ENCODE results near the gene NCOR2. TPM values are rescaled to one million over a fixed set of nuclear protein-coding genes. Genes with fewer than 3 reads are reported as not detected.
"Not testable (repeated sequence)": the region's sequence is repeated elsewhere in the genome, so short reads cannot be mapped to it uniquely, and the experiment has no call there.

NCOR2 gene
- polyA plus RNA-seq, 1 donor: 105 TPM

DNA sequence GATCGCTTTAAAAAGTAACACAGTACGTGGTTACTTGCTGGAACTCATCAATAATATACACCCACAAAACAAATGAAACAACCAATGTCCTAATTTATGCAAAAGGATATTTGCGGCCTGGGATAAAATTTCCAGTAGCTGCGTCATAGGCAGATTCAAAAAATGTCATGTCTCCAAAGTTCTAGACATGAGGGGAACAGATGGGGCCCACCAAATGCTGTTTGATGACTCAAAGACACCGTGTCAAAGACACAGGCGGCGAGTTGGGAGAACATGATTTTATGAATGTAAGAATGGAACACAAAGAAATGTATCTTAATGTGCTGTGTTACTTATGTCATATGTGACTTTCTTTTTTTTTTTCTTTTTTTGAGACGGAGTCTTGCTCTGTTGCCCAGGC lies 34.3 kb upstream of the NCOR2 start:
- DNase-seq (ENCODE audit: low read depth): no peak

DNA sequence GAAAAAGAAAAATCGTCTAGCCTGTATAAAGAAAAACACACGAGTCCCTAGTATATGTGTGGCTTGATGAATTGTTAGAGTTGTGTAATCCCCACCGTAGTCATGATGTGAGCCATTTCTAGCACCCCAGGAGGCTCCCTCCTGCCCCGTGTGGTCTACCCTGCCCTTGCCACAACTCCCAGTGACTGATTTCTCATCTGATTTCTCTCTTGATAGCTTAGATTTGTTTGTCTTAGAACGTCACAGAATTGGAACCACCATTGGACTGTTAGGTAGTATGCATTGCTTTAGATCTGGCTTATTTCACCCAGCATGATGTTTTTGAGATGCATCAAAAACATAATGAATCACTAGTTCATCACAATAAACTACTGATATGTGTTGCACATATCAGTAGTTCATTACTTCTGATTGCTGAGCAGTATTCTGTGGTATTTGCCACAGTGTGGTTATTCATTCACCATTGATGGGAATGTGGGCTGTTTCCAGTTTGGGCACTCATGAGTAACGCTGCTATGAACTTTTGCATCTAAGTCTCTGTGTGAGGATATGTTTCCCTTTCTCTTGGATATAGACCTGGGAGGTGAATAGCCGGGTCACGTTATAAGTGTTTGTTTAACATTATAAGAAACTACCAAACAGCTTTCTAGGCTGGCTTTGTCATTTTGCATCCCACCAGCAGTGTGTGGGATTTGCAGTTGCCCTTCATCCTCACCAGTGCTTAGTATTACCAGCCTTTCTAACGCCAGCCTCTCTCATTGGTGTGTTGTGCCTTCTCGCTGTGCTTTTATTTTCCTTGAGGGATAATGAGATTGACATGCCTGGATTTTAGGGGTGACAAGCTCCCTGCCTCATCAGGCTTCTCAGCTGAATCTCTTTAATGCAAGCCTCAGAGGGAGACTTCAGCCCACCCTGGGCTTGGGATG lies 31.9 kb upstream of the NCOR2 start:
- DNase-seq (ENCODE audit: low read depth): no peak

DNA sequence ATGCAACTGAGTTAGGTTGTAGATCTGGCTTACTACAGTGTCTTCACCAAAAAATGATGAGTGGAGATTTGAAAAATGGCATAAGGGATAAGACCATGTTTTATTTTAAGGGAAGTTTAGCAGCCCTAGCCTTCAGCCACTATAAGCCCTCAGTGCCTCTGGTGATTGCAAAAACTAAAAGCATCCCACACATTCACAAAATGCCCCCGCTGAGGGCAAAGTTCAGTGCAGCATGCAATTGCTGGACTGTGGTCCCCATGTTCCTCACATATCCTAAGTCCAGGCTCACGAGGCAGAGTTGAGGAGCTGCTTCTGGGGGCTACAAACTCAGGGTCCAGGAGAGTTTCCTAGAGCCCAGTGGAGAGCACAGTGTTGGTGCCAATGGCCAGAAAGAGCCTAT lies 29.6 kb upstream of the NCOR2 start:
- no peak for DNase-seq (ENCODE audit: low read depth)

DNA sequence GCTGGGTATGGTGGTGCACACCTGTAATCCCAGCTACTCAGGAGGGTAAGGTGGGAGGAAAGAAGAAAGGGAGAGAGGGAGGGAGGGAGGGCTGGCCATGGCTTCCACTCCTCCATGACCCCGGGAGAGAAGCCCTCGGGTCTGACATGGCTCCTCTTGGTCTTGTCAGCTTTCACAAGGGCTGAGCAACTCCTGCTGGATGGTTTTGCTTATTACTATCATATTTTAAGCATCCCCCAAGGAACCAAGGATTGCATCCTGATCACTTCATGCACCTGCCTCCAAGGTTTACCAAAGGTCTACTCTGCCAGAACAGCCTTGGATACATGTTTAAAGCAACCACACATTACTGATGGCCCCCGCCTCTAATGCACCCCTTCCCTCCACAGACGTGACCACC lies 28.0 kb upstream of the NCOR2 start:
- DNase-seq (ENCODE audit: low read depth): no peak

DNA sequence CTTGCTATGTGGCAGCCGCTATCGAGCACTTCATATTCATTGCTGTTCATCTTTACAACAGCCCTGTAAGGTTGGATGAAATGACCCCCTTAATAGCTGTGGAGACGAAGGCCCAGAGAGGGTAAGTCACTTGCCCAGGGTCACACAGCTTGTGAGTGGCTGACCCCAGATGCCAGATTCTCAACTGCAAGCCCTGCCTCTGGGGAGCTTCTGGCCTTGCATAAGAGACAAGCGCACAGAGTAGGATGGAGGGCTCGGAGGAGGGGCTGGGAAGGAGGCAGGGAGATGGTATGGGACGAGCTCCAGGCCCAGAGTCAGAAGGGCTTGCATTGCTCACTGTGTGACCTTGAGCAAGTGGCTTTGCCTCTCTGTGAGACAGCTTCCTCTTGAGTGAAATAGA lies 27.4 kb upstream of the NCOR2 start:
- DNase-seq (ENCODE audit: low read depth): no peak

DNA sequence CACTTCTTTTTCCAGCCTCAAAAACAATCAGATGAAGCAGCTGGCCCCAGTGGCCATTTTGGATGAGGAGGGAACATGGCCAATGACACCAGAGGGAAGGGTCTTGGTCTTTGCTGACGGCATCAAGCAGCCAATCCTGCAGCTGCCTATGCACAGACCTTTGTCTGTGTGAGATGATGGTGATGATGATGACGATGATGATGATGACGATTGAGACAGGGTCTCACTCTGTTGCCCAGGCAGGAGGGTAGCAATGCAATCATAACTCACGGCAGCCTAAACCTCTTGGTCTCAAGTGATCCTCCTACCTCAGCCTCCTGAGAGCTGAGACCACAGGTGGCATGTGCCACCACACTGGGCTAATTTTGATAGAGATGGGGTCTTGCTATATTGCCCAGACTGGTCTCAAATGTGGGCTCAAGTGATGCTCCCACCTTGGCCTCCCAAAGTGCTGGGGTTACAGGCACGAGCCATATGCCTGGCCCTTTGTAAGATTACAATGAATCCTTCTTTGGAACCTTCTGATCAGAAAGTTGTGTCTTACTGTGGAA lies 26.5 kb upstream of the NCOR2 start:
- DNase-seq (ENCODE audit: low read depth): no peak

DNA sequence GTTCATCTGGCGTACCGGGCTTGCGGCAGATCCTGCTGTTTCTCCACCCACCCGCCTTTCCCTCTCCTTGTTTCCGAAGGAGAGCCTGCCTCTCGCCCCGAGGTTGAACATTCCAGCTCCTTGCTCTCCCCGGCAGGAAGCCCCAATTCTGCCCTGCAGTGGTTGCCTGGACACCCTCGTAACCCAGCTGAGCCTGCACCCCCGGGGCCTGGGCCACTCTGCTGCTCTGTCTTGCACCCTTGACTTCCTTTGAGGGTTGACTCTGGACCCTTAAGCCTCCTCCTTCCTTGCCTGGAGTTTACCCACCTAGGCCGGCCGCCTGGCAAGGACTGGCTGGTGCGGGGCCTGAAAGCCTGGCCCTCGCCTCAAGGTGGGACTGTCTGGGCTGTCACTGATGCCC lies 25.8 kb upstream of the NCOR2 start:
- no peak for DNase-seq (ENCODE audit: low read depth)

DNA sequence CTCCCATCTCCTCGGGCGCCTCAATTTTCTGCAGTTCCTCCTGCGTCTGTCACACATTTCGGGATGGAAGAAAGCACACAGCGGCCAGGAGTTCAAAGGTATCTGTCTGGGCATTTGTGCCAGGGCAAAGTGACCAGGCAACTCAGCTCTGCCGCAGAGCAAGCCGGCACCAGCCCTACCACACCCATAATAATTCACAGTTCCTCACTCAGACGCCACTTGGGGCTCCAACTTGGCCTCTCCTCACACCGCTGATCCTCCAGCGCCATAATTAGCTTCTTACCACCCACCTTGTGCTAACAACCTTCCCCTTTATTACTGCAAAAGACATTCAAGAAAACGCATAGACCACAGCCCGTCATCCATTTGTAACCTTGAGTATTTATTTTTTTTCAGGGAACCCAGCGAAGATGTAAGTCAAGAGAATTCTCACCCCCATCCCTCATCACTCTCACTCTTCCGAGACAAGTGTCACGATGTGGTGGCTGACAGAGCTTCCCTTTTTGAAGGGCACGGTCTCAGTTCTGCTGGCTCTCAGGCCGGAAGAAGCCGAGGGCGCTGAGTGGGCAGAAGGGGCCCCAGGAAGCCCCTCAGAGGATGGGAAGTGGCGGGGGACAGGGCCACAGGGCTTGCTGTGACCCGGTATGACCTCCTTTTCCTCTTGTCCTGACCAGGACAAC lies 25.2 kb upstream of the NCOR2 start:
- no peak for DNase-seq (ENCODE audit: low read depth)

DNA sequence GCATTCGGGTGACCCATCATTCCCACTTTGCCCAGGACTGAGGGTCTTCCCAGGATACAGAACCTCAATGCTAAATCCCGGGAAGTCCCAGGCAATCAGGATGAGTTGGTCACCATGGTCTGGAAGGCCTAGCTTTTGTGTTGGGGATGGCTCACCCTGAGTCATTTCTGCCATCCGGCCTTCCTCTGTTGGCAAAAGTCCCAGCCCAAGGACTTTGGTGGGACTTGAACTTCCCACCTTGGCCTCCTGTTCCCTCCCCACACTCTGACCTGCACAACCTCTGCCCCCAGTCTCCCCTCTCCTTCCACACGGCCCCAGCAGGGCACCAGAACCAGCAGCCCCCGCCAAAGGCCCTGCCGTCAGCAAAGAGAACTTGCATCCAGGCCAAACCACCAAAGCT lies 24.6 kb upstream of the NCOR2 start:
- no peak for DNase-seq (ENCODE audit: low read depth)

DNA sequence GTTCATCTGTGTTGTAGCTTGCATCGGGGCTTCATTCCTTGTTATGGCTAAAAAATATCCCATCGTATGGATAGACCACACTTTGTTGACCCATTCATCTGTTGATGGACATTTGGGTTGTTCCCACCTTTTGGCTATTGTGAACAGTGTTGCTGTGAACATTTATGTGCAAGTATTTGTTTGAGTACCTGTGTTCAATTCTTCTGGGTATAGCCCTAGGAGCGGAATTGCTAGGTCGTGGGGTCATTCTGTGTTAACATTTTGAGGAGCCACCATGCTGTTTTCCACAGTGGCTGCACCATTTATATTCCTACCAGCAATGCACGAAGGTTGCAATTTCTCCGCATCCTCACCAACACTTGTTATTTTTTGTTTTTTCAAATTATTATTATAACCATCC lies 23.0 kb upstream of the NCOR2 start:
- DNase-seq (ENCODE audit: low read depth): no peak

DNA sequence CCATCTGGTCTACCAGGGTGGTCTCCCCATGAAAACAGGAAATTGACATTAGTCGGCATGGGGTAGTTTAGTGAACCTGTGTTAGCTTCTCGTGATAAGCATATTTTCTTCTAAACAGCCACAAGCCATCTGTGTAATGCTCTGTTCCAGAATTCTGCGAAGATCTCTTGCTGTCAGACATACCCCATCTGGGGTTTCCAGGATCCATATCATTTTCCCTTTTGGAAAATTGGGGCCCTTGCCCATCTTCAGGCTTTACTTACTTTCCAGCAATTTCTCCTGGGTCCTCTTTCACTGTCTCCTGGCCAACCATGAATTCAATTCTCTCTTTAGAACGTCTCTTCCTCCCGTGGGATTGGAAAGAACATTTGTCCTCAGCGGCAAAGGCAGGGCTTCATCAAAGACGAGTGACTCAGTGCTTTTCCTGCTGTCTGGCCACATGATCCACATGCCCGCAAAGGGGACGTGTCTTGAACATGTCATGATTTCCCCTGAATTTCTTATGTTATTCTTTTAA lies 21.4 kb upstream of the NCOR2 start:
- DNase-seq (ENCODE audit: low read depth): no peak

DNA sequence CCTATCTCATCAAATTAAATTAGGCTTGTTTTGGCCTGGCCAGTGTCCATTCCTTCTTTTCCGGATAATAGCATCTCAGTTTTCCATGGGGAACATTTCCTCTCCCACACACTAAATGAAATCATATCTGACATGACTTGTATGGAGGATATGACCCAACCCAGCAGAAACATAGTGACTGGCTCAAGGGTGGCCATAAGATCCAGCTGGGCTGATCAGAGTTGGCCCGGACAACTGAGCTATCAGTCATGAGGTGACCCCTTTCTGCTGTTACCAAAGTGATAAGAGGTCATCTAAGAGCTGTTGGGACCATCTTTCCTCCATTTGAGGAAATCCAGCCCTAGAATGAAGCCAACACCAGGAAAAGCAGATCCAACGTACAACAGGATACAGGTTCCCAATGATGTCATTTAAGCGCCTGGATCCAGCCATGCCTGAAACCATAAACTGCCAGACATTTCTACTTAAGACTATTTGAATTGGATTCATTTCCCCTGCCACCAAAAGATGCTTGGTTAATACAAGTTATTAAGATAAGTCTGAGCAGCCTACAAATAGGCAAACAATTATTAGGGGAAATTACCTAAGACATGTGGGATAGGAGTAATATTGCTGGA lies 20.7 kb upstream of the NCOR2 start:
- DNase-seq (ENCODE audit: low read depth): no peak

DNA sequence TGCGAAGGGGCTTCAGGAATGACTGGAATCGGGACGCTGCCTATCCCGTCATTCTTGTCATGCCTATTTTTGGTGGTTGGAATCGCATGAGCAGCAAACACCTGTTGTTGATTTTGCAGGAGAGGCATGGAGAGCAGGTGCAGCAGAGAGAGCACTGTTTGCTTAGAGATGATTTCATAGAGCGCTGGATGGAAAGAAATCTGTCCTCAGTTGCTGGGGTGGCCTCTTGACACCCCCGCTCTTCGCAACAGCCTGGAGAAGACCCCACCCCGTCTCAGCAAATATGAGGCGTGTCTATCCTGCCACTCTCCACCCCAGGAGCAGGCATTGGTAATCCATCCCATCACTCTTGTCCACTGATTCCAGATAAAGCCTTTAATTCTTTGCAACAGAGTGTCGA lies 19.3 kb upstream of the NCOR2 start:
- DNase-seq (ENCODE audit: low read depth): no peak

DNA sequence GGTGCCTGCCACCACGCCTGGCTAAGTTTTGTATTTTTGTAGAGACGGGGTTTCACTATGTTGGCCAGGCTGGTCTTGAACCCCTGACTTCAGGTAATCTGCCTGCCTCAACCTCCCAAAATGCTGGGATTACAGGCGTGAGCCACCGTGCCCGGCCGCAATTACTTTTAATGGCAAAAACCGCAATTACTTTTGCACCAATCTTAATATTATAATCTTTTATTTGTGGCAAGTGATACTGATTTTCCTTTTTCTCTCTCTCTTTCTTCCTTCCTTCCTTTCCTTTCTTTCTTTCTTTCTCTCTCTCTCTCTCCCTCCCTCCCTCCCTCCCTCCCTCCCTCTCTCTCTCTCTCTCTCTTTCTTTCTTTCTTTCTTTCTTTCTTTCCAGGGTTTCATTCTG lies 17.1 kb upstream of the NCOR2 start:
- DNase-seq (ENCODE audit: low read depth): not testable (repeated sequence)

DNA sequence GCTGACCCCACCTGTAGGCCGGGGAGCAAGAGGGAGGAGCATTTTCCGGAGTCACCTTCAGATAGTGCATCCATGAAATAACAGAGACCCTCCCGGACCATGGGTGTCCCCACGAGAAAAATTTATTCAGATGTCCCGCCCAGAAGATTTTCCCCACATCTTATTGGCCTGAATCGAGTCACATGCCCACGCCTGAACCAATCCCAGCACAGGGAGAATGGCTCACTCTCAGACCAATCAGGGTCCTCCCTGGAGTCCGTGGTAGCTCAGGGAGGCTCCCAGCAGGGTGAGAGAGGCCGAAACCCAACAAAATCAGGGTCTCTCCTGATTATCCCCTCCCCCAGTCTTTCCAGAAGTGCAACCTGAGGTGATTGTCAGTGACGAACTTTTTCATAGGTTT lies 16.4 kb upstream of the NCOR2 start:
- DNase-seq (ENCODE audit: low read depth): no peak

DNA sequence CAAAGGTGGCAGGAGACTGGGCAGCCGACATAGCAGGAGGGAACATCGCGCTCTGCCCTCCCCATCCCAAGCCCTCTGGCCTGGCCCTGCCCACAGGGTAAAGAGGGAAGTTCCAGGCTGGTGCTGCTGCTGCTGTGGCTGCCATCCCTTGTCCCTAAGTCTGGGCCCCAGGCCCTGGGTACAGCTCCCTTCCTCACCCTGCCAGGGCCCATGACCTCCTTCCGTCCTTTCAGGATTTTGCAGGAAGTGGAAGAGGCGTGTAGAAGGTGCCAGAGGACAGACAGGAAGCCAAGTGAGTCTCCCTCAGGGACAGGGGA lies 14.7 kb upstream of the NCOR2 start:
- no peak for DNase-seq (ENCODE audit: low read depth)

DNA sequence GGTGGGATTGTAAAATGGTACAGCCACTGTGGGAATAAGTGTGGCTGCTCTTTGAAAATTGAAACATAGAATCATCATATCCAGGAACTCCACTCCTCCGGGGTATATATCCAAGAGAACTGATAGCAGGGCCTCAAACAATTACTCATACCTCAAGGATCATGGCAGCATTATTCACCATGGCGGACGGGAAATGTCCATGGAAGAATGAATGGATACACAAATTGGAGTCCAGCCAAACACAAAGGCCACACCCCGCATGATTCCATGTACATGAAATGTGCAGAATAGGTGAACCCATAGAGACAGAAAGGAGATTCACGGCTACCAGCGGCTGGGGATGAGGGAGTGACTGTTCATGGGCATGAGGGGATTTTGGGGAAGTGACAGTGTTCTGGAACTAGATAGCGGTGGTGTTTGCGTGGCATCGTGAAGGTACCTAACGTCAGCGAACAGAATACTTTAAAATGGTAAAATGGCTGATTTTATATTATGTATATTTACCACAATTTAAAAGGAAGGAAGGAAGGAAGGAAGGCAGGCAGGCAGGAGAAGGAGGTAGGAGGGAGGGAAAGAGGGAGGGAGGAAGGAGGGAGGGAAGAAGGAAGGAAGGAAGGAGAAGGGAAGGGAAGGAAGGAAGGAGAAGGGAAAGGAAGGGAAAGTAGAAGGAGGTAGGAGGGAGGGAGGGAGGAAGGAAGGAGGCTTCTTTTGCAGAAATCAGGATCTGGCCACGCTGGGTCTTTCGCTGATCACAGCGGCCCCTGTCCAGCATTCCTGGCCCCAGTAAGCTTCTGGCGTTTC lies 14.1 kb upstream of the NCOR2 start:
- DNase-seq (ENCODE audit: low read depth): no peak

DNA sequence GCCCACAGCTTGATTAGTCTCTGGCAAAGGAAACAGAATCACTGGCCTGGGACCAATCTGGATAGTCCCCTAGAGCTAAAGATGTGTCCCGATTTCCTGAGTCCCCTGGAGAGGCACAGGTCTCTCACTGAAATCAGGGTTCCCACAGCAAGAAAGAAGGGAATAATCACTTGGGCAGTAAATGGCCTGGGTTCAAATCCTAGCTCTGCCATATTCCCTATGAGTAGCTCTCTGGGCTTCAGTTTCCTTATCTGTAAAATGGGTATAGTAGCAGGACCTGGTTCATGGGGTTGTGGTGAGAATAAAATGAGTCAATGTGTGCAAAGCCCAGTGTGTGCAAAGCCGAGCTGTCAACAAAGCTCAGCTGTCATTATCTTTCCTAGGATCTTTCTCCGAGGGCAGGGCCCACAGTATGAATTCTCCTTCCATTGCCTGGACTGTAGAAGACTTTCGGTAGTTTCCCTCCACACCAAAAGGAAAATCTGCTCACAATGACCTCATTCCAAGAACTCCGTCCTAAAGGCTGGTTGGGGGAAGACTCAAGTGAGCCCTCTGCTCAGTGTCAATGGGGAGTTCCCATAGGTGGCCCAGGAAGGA lies 12.6 kb upstream of the NCOR2 start:
- no peak for DNase-seq (ENCODE audit: low read depth)

DNA sequence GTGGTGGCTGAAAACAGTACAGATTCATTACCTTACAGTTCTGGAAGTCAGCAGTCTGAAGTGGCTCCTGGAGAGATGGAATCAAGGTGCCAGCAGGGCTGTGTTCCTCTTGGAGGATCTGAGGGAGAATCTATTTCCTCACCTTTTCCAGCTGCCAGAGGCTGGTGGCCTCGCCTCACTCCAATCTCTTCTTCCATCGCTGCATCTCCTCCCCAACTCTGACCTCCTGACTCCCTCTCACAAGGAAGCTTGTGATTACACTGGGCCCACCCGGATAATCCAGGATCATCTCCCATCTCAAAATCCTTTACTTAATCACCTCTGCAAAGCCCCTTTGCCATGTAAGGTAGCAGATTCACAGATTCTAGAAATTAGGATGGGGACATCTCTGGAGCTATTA lies 11.4 kb upstream of the NCOR2 start:
- DNase-seq (ENCODE audit: low read depth): no peak

DNA sequence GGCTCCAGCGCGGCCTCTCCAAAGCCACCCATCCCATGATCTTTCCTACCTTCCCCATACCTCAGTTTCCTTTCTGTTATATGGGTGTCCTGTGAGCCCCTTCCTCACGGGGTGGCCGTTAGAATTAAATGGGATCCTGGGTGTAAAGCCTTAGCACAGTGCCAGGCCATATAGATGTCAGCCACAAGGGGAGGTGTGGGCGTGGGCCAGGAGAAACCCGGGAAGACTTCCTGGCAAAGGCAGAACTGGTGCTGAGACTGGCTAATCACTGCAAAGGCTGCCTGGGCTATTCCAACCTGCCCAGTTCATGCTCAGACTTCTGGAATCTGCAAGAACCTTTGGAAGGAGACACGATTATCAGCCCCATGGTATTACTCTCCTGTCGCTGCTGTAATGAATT lies 11.0 kb upstream of the NCOR2 start:
- DNase-seq (ENCODE audit: low read depth): no peak

DNA sequence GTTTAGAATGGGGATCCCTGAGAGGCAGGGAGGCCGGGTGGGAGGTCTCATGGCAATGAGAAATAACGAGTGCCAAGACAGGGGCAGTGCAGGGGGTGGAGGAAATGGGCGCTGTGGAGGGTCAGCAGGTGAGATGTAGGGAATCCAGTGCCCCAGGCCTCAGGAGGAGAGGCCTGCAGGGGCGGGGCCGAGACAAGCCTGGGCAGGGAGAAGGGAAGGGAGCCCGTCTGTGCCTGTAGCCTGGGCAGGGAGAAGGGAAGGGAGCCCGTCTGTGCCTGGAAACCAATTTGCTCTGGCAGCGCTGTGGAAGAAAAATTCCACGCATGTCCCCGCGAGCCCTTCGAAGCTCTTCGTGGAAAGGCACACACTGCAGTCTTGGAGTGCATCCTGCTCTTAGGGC lies 10.6 kb upstream of the NCOR2 start:
- DNase-seq (ENCODE audit: low read depth): no peak

Measured in forelimb muscle (tissue), 1 donor.